NCI-H524 (cell line): ENCODE measurements around the gene PLB1.

ENCODE experiments used
- DNase-seq, 2 experiments: peaks; one replicate each; lab custom pipeline; 2025; lab: John Stamatoyannopoulos, UW

PLB1 gene

DNA sequence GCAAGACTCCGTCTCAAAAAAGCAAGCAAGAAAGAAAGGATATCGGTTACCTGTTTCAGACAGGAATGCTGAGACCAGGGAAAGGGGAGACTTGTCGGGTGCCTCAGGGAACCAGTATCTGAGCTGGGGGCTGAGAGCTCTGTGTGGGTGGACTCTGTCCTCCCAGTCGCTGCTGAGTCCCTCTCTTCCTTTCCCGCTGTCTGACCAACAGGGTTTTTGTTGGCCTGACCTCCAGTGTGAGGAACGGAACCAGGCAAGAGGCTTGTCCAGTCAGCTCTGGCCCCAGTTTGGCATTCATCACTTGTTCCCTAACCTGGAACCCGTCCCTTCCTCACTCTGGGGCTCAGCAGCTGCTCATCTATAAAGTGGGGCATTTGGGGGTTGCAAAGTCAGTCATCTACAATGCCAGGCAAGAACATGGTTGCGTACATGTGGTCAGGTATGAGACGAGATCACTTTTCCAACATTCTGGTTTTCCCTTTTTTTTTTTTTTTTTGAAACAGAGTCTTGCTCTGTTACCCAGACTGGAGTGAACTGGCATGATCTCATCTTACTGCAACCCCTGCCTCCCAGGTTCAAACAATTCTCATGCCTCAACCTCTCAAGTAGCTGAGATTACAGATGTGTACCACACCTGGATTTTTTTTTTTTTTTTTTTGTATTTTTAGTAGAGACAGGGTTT, 116.4 kb downstream of the PLB1 start:
- no peak for DNase-seq

DNA sequence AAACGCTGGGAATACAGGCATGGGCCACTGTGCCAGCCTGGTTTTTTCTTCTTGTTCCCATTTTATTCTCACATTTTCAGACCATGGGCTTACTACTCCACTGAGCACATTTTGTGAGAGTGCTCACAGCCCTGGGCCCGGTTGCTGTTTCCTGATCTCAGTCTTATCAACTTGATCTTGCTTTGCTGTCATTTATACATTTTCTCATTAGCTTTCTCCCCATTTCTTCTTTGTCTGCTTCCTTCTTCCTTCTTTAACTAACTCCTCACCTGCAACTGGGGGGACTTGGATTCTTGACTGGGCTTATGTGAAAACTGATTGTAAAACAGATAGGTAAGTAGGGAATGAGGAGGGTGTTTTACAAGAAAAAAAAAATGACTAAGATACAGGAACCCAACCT, 117.3 kb downstream of the PLB1 start:
- no peak for DNase-seq

DNA sequence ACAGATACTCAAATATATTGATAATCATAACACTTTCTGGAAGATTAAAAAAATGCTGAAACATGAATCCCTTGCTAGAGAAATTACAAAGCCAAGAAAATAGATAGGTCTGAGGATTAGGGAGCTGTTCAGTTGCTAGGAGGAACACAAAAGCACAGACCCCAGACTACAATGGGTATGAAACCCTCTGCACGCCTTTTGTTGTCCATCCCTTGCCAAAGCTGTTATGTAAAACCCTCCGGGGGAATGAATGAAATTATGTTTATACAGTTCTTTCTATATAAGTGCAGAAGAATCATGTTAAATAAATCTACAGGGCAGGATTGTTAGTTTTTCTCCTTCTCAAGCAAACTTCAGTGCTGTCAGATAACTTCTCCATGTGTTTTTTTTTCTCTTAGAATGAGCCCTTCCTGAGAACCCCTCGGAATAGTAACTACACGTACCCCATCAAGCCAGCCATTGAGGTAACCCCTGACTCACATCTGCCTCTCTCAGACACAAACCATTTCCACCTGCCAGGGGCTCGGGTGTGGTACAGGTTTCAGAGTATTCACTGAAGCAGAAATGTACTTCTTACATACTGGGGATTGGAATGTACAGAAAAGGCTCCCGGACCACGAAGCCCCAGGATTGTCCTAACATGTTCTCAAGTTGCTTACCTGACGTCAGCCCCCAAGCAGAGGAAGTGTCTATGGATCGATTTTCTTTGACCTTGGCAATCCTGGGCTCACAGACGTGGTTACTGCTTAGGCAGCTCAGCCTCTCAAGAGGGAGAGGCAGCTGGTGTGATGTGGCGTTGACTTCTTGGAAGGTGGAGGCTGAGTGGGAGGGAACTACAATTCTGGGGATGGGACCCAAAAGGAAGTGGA, 118.0 kb downstream of the PLB1 start:
- peak in 1 of 2 experiments; percentile 41 for DNase-seq

DNA sequence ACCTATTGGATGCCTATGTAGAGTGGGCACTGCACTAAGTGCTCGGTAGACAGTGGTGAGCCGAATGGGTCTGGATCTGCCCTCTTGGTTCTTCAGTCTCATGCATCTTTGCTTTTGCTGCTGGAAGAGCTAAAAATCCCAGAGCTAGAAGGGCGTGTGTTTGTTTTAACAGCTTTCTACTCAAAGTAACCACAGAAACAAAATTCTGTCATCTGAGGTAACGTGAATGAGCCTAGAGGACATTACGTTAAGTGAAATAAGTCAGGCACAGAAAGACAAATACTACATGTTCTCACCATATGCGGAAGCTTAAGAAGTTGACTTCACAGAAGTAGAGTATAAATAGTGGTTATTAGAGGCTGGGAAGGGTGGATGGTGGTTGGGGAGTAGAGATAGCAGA, 119.8 kb downstream of the PLB1 start:
- no peak for DNase-seq

DNA sequence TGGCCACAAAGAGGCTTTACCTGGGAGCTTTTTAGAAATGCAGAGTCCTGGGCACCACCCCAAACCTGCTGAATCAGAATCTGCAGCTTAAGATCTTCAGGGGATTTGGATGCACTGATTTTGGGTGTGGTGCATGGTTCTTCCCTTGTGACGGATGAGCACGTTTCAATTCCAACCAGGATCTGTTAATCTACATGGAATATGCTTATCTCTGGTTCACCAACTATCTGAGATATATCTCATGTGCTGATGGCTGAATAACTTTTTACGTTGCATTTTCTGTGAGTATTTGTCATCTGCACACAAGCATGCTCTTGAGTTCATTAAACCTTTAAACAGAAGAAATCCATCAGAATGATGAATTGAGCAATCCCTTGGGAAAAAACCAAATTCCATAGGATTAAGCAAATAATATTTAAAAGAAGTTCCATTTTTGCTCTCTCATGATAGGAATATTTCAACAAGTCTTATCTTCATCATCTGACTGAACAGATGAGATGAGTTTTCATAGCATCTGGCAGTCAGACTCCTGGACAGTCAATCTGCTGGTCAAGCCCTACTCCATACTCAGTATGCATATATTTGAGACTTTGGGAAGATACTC, 120.6 kb downstream of the PLB1 start:
- DNase-seq = no peak

DNA sequence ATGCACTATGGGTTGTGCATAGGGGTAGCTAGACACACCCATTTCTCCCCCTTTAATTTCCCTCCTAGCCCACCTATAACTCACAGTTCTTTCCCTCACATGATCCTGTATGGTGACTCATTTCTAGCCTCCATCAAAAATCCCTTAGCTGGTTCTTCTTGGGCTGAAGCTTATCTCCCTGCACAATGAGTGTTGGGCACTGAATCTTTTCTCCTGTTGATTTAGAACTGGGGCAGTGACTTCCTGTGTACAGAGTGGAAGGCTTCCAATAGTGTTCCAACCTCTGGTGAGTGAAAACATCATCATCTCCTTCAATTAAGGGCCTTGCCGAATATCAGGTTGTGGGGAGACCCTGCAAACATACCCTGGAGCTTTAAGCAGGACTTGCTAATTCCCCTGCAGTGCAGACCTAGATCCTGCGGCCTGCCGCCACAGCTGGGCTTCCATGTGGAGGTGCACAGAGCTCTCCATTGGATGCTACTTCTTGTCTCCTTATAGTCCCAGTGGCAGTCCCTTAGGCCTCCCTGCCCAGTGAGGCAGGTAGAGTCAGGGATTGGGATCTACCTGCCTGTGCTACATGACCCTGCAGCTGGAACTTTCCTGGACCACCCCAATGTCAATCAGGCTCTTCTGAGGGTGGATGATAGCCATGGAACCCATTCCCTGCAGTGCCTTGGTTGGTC, 121.8 kb downstream of the PLB1 start:
- DNase-seq = no peak

DNA sequence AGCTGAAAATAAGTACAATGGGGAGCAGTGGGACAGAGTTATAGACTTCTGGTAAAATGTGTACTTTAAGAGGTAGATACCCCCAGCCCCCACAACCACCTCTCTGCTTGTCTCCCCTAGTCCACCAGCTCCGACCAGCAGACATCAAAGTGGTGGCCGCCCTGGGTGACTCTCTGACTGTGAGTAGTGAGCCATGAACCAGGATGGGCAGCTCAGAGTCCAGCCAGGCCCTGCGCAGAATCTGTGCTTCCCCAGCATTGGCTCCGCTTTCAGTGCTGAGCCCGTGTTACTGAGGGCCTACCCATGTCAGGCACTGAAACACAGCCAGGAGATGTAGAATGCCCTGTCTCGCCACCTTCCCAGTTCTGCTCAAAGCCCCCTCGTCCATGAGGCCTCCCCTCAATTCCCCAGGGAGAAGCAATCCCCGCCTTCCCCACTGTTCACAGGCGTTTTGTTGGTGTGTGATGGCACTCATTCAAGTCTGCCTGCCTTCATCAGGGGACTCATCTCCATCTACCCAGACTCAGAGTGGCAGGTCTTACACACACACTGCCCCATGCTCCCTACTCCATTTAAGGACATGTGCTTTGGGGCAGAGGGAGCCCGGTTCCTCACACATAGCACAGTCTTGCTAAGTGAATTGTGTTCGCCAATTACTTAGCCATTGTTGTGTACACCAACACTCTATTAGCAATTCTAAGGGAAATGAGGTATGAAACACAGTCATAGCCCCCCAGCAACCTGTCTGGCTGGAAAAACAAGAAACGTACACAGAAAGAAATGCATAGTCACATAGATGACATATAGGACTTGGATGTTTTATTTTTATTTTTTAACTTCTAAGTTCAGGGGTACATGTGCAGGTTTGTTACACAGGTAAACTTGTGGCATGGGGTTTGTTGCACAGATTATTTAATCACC, 122.6 kb downstream of the PLB1 start:
- no peak for DNase-seq

DNA sequence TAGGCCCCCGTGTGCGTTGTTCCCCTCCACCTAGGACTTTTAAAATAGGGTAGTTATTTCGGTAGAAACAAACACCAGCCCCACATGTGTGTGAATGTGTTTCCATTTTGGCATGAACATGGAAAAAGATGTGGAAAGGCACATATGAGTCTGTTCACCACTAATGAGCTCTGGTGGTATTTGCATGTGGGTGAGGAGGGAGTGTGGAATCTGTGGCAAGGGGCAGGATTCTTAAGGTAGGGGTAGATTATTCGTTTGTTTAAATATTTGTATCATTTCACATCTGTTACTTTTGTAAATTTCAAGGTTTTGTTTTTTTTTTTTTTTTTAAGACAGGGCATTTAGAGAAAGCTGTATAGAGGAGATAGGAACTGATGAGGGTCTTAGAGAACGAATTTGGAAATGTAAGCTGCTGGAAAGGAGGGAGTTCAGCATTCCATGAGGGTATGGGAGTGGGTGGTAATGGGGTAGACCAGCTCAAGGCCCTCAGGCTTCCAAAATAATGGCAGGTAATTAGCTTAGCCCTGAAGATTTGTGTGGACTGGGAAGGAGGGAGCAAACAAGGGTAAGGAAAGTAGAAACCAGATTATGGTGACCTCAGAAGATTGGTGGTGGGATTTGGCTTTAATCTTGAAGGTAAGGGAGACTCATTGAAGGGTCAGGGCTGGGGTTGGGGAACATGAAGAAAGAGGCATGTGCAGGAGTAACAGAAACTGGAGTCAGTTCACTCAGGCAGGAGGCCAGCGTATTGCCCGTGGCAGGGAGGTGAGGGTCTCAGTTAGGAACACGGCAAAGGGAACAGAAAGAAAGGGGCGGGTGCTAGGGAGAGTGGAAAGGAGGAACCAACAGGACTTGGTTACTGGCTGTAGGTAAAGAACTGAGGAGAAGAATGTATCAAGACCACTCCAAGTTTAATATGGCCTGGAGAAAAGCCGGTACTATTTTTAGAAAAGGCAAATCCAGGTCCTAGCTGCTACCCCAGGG, 123.6 kb downstream of the PLB1 start:
- no peak for DNase-seq

DNA sequence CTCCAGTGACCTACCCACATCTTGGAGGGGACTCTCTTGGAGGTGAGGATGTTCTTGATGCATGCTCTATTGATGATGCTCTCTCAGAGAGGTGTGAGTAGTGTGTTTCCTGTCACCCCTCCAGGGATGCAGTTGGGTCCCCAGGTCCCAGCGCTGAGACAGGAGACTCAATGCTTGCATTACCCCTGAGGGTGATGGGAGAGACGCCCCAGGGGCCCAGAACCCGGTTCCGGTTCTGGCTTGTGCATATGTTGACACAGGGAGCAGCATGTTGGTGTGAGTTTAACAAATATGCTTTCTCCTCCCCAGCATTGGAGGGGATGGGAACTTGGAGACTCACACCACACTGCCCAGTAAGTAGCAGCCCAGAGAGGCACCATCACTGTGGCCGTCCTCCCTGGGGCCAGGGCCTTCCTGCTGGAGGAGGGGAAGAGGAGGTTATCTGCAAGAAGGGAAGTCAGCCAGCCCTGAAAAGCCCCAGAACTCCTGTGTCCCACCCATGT, 124.5 kb downstream of the PLB1 start:
- no peak for DNase-seq

DNA sequence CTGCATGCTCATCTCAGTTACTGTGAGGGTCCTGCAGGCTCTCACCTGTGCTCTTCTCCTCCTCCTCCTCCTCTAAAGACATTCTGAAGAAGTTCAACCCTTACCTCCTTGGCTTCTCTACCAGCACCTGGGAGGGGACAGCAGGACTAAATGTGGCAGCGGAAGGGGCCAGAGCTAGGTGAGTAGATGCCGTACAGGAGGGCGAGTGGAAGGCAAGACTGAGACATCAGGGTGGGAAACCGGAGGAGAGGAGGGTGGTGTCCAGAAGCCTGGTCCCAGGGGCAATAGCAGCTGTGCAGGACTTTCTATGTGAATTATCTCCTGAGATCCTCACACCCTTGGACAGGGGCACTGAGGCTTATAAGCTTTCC, 124.9 kb downstream of the PLB1 start:
- DNase-seq = no peak

DNA sequence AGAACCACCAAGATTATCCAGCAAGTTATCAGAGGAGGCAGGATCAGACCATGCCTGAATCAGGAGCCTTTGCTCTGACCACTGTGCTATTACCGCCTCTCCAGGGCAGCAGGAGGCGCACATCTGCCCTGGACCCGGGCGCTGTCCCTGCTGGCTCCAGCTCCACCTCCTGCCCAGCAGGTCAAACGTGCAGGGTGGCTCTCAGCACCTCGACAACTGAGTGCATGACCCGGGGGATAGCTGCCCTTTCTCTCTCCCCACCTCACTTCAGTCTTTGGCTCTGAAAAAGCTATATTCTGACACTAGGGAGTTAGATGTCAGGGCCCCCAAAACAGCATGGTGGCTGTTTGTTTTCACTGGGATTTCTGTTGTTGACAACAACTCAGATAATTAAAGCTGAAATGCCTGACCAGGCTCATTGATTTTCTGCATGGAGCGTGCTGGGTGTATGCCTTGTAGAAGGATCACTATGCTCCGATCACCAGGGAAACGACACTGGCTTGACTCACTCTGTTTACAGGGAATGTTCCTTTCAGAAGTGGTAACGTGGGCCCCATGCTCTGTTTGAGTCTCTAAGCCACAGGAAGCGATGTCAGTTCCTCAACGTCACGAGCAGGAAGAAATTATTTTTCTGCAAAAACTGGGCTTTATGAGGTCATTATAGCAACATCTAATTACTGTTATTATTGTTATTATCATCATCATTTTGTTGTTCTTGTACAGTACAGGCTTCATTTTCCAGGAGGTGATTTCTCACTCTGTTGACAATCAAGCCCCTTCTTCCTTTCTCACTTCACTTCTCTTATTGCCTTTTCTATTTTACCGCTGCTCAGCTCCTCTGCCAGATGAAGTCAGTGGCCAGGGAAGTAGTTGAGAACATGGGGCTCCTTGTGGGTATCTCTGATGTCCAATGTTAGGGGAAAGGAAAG, 125.6 kb downstream of the PLB1 start:
- DNase-seq = no peak

DNA sequence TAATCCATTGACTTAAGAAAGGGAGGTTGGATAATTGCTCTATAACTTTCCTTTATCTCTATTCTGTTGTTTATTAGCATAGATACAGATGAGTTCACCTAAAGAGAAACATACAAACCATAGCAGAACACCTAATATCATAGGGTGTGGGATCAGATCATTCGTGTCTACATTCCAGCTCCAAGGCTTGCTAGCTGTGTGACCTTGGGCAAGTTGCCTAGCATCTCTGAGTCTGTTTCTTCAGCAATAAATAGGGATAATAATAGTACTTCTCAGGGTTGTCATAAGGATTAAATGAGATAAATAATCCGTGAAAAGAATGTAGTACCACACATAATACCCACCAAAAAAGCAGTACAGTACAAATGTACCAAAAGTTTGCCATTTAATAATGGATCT, 126.2 kb downstream of the PLB1 start:
- DNase-seq = no peak

DNA sequence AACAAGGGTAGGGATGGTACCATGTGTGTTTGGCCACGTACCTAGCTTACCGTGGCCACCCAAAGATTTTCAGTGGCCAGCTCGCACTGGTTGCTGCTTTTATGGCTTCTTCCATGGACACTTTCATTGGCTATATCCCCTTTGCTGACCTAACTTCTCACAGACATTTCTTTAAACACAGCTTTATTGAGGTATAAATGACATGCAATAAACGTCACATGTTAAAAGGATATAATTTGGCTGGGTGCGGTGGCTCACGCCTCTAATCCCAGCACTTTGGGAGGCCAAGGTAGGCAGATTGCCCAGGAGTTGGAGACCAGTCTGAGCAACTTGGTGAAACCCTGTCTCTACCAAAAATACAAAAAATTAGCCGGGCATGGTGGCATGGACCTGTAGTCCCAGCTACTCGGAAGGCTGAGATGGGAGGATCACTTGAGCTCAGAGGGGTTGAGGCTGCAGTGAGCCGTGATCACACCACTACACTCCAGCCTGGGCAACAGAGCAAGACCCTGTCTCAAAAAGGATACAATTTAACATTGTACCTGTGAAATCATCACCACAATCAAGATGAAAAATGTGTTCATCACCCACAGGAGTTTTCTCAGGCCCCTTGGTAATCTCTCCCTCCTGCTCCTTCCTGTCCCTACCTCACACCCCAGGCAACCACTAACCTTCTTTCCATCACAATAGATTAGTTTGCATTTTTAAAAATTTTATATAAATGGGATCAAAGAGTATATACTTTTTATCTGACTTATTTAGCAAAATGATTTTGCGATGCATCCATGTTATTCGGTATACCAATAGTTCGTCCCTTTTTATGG, 127.9 kb downstream of the PLB1 start:
- no peak for DNase-seq

DNA sequence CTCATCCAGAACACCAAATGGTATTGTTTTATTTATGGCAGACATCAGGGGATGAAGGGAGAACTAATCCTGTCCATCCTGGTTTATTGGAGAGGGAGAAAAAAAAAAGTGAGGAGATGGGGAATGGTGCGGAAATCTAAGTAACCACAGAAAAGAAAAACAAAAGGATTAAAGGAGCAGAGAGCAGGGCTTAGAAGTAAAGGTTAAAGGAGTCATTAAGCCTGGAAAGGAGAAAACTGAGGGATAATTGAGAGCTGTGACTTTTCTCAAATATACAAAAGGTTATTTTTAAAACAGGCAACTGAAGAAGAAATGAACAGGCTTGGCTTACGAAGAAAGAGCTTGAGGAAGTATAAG, 128.6 kb downstream of the PLB1 start:
- DNase-seq = no peak

DNA sequence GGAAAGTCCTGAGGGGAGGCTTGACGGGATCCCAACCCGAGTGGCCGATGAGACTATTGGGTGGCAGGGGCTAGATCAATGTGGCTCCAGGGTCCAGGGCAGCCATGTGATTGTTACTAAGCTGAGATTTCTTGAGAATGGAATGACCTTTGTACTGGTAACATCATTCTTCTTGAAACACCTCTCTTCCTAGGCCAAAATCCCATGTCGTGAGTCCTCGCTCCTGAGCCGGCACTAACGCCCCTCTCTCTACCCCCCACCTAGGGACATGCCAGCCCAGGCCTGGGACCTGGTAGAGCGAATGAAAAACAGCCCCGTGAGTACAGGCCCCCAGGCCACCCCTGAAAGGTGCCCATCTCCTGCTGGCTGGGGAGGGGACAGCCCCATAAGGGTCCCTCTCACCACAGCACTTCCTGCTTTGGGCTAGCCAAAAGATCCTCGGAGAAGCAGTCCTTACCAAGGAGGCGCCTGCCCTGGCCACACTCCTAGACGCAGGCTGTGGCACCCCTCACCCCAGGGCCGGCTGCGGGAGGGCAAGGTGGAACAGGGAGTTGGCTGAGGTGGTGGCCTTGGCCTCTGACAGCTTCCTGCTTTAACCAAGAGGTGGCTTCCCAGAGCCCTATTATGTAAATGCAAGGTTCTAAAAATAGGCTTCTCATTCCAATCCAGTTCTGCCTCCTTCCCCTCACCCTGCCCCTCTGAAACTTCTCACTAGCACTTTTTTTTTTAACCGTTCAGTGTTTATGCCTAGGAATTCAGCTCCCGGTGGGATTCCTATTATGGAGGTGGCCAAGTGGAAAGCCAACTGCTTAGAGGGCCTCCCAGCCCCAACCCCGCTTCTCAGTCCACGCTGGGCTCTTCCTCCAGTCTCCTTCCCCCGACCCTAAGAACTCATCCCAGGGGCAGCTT, 129.2 kb downstream of the PLB1 start:
- DNase-seq = no peak

DNA sequence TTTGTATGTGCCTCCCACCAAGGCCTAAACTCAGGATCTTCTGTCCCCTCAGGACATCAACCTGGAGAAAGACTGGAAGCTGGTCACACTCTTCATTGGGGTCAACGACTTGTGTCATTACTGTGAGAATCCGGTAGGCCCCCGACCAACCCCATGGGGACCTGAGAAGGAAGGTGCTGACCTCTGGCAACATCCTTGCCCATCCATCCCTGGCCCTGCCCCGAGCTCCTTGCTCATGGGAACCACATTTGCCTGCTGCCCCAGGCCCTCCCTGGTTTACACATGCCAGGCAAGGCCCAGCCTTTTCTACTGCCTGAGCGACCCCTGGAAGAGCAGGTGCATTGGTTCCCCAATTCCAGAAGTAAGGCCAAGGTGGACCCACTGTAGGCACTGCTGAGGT, 130.5 kb downstream of the PLB1 start:
- no peak for DNase-seq

DNA sequence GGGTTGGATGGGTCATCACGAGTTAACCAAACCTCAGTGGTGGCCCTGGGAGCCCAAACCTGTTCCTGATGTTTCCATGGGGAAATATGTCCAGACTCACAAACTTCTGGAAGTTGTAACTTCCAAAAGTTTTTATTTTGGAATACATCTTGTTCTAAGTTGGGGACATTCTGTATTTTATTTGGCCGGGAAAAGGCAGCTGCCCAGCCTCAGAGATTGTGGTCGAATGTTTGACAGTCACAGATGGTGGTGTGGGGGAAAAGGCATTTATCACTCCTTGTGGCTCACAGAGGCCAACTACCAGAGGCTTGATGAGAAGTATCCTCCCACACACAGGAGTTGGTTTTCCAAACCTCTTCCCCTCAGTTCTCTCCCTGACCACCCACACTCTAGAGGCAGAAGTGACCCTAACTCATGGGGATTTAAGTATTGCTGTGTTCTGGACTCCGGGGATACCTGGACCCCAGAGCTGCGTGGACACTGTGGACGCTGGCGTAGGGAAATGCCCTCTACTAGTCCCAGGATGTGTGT, 131.1 kb downstream of the PLB1 start:
- DNase-seq = no peak
